Measurements from ENCODE around the gene PRPH.
"Not testable (repeated sequence)": the region's sequence is repeated elsewhere in the genome, so short reads cannot be mapped to it uniquely, and the experiment has no call there.

Gene PRPH

DNA sequence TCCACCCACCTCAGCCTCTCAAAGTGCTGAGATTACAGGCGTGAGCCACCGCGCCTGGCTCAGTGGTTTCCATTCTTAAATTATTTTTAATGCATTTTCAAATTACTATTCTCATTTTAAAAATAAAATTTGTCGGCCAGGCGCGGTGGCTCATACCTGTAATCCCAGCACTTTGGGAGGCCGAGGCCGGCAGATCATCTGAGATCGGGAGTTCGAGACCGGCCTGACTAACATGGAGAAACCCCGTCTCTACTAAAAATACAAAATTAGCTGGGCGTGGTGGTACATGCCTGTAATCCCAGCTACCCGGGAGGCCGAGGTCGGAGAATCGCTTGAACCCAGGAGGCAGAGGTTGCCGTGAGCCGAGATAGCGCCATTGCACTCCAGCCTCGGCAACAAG lies 38.8 kb downstream of the PRPH start:
- DNase-seq: not testable (repeated sequence)

DNA sequence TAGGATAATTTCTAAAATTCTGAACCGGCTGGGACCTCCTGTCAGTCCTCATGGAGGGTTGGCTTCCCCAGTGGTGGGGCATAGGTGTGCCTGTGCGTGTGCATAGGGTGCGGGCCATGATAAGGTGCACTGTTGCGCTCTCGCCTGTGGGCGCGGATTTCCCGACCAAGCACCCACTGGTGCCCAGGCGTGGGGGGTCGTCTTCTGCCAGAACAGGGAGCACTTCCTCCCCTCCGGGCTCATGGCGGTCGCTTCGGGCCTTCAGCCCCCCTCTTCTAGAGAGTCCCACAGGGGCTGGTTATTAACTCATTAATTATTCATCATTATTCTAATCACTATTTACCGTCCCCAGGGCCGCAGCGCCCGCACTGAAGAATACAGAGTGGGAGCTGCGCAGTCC lies 39.3 kb downstream of the PRPH start:
- no peak for DNase-seq

DNA sequence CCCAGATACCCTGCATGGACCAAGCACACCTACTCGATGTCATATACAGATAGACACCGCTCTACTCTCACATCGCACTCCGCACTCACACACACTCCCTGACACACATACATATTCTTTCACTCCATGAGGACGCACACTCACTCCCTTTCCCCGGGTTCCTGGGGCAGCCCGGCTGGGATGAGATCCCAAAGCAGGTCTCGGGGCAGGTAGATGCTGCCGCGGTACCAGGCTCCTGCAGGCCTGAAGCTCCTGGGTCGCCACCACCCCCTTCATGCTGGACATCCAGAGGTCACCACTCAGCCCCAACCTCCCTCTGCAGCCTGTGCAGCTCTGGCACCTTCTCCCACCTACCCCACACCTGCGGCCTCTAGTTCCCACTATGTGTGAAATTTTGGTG lies 39.7 kb downstream of the PRPH start:
- DNase-seq: no peak

DNA sequence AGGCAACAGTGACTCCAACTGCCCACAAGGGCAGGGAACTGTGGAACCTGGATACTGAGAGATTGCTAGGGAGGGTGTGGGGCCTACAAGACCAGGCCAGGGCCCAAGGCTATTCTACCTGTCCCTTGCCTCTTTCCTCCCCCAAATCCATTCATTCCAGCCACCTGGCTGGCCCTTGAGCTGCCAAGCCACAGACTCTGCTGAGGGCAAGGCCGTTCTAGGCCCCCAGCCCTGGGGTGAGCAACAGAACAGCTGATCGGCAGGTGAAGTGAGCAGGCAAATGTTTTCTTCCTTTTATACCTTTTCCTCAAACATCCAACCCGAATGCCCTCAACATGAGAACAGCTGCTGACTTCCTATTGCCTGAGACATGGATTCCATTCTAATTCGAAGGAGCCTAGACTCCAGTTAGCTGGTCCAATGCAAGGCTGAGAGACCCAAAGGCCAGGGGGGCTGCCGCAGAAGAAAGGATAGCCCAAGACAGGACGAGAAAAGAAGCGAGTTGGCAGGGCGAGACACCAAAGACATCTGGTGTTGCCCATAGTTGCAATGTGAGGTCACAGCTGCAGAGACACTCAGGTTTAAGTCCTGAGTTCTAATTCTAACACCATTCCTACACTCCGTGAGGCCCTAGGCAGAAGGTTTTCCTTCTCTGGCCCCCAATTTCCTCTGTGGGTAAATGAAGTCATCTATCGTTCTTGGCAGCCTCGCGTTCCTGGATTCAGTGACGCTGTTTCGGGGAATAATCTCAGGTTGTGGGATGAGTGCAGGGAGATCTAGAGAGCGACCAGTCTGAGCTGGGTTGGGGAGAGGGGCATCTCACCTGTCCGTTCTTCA lies 40.4 kb downstream of the PRPH start:
- no peak for DNase-seq

DNA sequence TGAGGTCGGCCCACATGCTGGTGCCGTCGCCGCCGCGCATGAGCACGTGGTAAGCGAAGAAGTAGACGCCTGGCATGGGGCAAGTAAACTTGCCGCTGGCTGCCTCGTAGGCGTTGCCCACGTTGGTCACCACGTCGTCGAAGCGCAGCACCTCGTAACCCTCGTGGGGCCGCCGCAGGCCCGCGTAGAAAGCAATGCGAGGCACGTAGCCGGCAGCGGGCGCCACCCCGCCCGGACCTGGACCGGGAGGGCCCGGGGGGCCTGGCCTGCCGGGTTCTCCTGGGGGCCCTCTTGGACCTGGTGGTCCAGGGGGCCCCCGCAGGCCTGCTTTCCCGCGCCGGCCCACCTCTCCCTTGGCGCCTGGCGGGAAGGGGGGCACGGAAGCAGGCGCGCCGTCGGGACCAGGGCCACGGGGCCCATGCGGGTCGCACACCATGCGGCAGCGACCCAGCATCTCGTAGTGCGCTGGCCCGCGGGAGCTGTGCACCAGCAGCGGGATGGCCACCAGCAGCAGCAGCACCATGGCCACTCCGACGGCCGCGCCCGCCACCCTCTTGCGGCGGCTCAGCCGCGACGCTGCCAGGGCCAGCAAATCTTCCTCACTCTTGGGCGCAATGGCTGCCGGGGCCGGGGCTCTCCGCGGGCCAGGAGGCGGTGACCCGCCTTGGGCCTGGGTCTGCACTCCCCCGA lies 41.2 kb downstream of the PRPH start:
- no peak for DNase-seq

DNA sequence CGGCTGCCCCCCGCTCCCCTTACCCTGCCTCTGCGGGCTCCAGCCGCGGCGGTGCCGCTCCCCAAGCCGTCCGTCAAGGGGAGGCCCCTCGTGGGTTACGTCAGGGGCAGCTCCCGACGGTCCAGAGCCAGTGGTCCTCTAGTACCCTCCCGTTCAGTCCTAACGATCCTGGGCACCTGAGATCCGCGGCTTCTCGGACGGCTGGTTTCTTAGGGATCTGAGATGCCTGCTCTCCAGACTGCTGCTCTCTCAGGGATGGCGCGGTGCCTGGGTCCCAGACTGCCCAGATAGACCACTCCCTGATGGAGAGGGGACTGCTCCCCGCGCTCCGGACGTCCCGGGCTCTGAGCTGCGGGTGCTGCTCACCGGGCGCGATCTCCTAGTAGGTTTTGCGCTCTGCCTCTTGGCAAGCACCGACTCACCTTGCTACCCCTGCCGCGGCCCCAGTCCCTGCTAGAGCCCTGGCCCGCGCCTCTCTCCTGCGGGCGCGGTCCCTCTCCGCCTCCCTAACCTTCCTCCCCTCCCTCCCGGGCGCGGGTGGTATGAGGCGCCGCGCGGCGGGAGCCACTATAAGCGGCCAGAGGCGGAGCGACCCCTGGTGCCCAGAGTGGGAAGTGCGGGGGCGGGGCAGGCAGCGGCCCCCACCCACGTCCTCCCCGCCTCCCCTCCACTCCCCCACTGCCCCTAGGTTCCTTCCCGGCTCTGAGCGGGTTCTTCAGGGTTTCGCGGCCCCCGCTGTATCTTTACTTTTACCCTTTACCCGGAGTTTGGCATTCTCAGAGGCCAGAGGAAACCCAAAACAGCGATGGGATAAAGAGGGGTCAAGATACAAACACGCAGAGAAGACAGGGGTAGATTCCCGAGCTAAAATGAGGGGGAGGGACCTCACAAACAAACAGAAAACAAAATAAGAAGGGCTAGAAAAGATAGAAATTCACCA lies 42.0 kb downstream of the PRPH start, which contains the start of gene C1QL4:
C1QL4 (minus strand) TSS at position 544 of the 940 bp plus-strand sequence. CDS start 711 bp downstream, outside the sequence.
- DNase-seq: peak; percentile 92

DNA sequence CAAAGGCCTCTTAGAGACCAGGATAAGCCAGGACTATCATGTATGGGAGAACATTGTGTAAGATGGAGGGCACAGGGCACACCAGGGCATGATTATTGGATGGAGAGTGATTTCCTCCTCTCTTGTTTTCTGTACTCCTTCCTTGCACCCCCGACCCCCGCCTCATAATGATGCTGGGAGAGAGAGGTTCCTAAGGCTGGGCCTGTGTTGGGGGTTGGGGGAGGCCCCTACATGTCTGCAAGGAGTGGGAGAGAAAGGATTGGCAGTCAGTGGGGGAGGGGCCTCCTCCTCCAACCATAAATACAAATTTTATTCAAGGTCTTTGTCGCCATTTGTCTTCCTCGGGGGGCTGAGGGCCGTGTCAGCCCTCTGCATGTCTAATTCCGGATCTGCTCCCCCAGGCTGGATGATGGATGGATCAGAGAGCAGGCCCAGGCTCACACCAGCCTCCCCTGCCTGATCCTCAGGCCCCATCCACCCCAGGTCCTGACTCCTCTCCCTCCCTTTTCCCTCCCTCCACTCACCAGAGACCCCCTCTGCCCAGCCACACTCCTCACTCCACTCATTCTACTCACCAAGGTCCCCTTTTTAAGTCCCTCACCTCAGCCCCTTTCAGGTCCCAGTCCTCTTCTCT lies 44.0 kb downstream of the PRPH start:
- DNase-seq: no peak

DNA sequence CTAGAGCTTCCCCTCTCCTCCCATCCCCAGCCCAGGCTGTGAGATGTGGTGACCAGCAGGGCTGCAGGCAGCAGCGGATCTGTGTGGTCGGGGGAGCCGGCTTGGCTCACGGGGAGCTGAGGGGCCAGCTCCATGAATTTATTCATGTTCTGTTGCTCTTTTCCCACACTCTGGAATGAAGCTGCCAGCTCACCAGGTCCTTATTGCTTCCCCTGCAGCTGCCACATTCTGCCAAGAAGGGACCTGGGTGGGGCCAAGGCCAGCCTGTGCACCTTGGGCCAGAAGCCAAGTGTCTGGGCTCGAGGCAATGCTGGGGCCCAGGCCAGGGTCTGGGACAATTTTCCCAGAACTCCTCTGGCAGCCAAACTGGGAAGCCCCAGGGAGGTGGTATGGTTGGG lies 44.5 kb downstream of the PRPH start:
- DNase-seq: no peak

DNA sequence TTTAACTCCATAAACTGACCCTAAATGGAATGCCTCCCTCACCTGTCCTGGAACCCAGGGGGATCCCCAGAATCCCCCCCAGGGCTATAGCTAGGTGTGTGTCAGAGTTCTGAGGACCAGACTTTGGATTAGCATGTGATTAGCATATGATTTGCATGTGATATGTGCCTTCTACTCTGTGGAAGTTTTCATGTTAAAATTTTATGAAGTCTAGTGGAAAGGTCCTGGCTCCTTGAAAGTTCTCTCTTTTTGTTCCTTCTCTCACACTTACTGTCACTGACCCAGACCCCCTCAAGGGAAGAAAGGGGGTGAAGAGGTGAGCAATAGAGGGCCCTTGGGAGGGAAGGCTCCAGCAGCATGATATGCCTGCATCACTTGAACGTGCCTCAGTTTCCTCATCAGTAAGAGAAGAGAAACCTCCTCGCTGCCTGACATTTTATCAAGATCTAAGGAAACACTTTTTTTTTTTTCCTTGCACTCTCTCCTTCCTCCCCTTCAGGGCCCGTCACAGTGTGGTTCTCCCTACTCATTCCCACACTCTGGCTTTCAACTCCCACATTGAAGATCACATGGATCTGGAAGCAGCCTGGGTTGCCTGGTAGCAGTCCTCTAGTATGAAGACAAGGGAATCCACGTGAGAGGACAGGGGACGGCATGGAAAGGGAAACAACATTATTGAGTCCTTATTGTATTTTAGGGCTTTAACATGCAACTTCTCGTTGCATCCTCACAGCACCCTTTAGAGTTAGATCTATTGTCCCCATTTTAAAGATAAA lies 45.3 kb downstream of the PRPH start:
- DNase-seq: no peak

DNA sequence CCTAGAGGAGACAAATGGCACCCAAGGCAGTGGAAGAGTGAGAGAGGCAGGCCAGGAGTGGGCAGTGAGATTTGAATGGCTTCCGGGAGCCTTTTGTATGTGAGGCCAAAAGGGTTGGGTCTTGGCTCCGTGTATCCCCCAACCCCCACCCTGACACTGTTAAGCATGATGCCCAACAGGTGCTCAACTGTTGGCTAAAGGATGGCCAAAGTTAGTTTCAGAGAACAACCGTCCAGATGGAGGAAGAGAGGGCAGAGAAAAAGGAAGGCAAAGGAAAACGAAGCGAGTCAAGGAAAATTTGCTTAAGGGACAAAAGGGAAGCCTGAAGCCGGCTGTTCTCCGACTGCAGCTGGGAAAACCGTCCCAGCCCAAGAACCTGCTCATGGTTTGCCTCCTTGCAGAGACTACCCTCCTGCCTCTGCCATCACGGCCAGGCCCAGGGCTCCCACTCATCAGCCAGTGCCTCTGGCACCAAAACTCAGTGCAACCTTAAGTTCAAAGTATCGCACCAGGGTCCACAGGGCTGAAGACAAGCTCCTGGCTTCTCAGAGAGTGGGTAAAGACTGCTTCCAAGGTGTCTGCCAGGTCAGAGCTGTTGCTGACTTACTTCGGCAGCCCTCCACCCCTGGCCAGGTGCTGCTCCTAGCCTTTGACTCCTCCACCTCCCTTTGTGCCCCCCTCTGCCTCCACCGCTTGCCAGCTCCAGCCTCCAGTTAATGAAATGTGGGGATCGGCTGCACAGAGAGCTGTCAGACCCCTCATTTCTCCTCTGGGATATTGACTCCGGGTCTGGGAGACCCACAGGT lies 46.2 kb downstream of the PRPH start:
- no peak for DNase-seq

DNA sequence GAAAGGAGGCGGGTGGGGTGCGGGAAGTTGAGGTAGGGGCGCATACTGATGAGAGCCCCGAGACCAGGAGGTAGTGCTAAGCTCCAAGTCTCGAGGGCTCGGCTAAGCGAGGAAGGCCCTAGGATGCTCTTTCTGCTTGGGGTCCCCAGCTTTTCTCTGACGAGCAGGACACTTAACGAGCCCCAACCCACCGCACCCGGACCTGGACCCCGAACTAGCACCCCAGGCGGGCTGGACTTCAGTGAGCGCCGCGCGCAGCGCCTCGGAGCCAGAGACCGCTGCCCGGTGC lies 46.8 kb downstream of the PRPH start:
- no peak for DNase-seq

DNA sequence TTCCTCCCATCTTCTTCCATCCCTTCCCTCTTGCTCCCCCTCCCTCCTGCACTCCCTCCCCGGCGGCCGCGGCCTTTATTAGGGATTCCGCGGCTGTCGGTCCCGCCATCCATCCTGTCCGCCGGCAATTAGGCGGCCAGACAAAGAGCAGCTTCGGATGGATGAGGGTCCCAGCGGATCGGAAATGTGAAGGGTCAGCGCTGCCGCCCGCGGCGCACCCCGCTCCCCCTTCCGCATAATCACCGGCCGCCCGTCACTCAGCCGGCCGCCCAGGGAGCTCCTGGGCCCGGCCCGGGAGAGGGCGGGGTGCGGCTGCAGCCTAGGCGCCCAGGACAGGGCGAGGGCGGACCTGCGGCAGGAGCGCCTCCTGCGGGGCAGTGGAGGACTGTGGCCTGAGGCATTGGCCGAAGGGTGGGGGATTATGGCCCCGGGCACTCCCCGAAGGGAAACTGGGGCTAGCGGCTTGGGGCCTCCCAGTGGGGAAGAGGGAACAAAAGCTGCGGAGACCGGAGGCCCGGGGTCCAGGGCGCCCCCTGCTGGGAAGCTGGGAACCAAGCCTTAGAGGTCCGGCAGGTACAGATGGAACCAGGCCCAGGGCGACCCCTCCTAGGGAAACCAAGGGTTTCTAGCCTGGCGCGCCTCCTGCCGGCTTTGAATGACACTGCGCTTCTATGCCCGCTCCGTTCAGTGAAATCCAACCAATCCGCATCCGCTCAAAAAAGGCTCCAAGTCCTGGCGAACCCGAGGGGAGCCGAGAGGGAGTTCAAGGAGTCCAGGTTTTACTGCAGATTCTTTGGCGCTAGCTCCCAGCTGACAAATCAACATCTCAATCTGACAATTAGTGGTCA lies 47.3 kb downstream of the PRPH start:
- peak; percentile 82 for DNase-seq

DNA sequence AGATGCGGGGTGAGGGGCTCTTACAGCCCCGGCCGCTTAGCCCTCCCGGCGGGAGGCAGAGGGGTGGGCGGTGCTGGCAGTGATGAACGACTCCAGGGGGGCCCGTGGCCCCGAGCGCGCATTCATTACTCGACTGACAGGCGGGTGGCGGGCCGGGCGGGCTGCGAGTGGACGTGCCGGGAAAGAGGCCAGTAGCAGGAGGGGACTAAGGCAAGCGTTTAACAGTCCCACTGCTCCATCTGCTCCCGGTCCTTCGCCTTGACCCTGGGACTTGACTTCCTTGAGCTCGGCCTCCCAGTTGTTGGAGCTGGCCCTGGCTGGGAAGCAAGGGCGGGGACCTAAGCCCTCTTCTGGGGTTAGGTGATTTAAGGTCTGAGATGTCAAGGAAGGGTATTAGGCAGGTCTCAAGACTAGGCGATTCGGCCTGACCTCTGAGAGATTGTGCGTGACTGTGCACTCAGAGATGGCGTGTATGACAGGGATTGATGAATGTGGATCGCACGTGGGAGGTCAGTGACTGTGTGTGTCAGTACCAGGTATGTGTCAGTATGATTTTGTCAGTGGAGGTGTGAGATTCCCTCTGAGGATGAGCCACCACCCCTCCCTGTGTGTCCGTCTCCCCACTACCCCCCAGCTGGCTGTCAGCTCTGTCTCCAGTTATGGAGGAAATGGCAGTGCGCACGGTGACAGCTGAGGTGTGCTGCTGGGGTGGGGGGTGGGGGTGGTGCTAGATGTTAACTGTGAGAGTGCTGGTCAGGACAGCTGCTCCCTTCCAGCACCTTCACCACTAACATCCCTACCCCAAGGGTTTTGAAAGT lies 48.2 kb downstream of the PRPH start:
- peak; percentile 49 for DNase-seq

DNA sequence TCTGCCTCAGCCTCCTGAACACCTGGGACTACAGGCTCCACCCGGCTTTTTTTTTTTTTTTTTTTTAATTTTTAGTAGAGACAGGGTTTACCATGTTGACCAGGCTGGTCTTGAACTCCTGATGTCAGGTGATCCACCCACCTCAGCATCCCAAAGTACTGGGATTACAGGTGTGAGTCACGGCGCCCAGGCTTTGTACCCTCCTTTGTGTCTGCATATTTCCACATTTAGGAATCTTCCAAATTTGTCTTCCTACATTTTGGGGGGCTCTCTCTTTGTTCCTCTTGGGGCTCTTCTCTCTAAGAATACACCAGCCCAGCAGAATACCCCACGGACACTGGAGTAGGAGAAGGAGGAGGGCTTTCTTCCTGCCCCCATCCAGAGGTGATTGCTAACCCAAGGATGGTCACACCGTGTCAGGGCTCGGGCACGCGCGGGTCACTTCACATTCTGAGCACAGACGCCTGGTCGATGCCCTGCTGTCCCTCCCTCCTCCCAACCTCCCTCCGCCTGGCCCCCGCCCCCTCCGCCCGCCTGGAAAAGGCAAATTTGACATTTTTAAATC lies 49.6 kb downstream of the PRPH start:
- DNase-seq: no peak

DNA sequence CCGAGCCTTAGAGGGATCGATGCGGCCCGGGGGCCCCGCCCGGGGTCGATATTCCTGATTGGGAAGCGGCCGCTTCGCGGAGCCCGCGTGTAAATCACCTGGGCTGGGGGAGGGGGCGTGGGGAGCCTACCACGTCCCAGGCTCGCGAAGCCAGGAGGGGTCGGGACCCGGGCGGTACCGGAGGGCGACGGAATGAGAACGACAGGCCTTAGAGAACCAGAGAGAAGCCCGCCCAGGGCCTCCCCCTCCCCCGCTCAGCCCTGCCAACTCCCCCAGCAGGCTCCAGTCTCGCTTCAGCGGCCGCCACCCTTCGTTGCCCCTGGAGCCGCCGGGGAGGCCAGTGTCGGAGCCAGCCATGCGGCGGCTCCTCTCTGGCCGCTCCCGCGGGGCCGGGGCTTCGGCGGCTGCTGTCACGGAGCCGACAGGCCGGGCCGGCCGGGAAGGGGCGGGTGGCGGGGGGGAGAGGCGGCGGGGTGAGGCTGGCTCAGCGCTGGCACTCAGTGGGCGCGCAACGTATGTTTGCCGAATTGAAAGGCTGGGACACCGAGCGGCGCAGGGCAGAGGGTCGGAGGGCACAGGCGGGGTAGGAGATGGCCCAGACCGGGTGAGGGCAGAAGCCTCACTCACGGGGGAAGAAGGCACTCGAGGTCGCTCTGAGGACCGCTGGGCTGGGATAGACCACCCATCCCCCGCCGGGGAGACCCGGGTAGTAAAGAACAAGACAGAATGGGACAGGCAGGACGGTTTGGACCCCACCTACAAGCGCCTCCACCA lies 50.3 kb downstream of the PRPH start:
- DNase-seq: peak; percentile 27

DNA sequence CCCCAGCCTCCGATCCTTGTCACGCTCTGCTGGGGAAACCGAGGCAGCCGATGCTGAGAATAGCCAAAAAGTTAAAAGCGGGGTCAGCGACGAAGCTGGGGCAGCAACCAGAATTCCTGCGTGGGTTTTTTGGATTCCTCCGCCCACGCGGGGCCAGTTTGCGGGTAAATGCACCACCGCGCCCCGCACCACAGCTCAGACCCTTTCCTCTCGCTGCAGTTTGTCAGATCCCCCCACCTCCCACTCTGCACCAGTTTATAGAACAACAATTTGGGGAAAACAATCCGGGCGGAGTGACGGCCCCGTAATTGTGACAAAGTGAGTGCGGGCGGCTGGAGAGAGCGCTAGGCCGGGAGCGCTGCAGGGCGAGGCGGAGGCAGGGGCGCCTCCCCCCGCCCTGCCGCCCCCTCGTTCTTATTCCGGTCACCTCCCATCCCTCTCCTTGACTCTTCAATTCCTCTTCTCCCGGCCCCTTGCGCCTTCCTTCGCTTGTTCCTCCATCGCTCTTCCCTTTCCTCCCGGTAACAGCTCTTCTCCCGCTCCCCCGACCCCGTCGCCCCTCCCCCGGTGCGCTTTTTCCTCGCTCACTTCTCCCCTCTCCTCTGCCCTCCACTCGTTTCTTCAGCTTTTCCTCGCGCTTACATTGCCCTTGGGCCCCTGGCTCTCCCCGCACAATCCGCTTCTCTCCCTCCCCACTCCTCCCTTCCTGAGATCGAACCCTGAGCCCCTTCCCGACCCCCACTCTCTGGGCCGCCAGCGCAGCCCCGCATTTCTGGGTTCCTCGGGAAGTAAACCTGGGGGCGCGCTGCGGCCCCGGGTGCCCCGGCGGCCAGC lies 51.1 kb downstream of the PRPH start:
- DNase-seq: no peak

DNA sequence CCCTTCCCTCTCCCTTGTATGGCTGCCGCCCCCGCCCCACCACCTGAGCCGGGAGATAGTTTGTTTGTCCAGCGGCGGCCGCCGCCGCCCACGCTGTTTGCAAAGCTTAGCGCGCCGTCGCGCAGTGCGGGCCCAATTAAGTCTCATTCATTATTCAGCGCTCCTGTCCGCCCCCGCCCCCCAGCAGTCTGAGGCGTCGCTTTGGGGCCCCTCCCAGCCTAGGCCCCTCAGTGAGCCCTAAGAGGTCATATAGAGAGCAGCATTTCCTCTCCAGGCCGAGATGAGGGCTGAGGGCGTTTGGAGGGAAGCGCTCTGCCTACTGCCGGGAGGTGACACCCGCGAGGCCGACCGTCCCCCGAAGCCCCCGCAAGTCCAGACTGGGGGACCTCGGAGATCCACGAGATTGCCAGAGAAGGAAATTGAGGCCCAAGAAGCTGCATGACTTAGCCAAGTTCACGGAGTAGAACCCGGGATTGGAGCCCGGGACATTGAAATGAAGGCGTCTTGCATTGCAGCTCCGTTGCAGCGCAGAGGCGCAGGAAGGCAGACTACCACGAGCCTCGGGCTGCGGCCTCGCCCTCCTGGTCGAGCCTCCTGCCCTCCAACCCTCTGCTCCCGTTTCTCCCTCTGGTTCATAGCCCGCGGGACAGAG lies 51.8 kb downstream of the PRPH start, which contains the start of gene DNAJC22:
DNAJC22 (plus strand) TSS at position 230 of the 652 bp plus-strand sequence. CDS start 1,985 bp downstream, outside the sequence.
- peak; percentile 44 for DNase-seq
